Hematopoietic multipotent progenitor cell treated with erythropoietin and hydrocortisone succinate and interleukin-3 and kit ligand, for 8 days (in vitro differentiated cells): ENCODE data around the gene GHITM.
"Not testable (repeated sequence)": the region's sequence is repeated elsewhere in the genome, so short reads cannot be mapped to it uniquely, and the experiment has no call there.

Source experiments
- DNase-seq: peaks from one replicate; pipeline ENCODE4 v3.0.0-alpha.2; 2015

The GHITM gene, protein sequence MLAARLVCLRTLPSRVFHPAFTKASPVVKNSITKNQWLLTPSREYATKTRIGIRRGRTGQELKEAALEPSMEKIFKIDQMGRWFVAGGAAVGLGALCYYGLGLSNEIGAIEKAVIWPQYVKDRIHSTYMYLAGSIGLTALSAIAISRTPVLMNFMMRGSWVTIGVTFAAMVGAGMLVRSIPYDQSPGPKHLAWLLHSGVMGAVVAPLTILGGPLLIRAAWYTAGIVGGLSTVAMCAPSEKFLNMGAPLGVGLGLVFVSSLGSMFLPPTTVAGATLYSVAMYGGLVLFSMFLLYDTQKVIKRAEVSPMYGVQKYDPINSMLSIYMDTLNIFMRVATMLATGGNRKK

DNA sequence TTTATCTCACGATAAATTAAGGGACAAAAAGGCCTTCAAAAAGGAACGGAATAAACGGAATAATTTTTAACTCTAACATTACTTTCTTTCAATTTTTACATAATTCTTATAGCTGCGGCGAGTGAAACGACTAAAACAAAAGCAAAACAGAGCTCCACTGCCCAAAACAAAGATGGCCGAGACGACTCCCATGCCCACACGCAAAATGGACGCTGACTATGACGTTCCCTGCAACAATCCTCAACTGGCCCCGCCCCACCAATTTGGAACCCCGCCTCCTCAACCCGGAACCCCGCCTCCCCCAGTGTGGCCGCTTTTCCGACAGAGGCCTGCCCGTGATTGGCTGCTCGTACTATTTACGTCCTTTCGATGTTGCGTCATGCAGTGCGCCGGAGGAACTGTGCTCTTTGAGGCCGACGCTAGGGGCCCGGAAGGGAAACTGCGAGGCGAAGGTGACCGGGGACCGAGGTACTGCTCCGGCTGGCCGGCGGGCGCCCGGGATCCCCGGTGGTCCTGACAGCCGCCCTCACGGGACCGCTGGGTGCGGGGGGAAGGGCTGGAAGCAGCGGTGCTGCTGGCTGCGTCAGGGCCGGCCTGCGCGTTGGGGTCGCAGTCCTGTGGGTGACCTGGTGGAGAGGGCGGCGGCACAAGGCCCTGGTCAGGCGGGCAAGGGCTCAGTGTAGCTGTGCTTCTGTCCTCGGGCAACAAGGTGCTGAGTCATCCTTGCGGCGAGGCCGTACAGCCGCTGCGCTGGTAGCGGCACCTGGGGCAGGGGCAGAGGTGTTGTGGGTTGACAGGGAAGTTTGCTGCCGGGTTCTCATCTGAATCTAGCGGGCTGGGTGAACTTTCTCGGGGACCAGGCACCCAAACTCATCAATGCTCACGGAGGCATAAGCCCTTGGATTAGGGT, at the start of gene GHITM:
GHITM (plus strand) TSS at position 384 of the 910 bp plus-strand sequence. CDS start 1,992 bp downstream, outside the sequence.
- peak; percentile 97 for DNase-seq

DNA sequence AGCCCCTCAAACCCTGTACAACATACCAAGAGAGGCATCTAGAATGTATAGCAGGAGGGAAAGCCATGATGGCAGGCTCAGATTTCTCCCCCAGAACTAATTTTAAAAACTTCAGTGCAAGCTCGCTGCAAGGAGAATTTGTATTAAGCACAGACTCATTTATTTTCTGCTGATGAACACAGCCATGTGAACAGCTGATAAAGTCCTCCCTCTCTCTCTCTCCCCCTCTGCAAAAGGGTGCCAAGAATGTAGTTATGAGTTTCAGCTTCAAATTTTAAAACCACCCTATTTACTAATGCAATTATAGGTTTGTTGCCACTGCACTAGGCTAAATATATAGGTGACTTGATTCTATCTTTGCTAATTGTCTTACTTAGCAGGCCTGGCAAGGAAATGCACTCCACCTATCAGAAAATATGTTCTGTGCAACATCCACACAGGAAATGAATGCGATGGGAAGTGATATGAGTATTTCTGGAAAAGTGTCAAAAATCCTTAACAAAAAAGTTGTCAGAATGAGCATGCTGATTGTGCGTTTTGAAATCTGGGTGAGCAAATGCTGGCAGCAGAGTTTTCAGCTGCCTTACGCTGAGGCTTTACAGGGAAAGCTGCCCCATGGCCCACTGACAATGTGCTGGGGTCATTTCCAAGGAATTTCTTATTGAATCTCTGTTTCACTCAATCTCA, 43.4 kb upstream of the GHITM start:
- no peak for DNase-seq

DNA sequence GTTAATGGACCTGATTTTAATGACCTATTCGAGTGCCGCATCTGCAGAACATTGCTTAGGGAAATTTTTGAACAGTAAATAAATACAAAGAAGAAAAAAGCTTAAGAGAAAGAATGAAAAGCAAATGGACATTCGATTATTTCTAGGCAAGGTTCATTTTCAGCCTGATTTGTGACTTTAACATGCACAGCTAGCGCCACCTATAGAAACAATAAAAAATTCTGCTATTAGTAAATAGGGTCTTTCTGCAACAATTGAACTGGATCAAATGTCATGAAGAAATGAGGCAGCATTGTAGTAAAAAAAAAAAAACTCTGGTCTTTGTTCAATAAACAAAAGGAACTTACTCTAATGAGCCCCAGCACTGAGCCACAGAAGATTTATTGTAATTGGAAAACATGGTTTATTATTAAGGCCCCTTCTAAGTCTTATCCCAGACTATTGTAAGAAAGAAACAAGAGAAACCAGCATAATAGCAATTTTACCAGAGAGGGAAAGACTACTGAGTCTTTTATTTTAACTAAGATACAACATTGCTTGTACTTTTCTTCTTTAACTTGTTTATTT, 41.4 kb upstream of the GHITM start:
- peak; percentile 28 for DNase-seq

DNA sequence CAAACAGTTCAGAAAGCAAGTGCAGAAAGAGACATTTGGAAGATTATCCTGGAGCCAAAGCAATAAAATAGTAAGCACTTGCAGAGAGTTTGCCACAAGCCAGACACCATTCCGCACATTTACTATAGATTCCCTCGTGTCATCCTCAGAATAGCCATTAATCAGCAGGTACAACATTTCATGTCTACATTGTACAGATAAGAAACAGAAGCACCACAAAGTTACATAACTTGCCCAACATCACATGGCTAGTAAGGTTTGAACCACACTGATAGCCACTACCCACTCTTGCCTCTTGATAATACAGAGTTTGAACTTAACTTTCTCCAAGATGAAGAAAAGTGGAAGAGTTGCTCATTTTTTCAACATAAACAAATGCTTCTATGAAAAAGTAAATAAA, 40.6 kb upstream of the GHITM start:
- peak; percentile 49 for DNase-seq

DNA sequence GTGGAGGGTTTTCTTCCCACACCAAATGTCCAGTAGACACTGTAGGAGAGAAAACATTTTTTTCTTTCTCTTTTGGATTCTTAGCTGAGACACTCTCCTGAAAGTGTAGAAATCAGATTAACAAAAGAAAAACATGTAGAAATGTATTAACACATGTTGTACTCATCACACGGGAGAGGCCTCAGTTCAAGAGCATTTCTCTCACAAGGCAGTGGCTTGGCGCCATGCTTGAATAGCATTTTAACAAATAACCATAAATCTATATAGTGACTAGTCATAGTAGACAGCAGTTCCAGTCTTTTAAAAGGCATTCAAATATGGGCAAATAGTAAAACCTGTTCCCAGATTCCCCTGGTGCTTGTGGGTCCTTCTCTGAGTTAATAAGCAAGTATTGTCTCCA, 38.3 kb upstream of the GHITM start:
- no peak for DNase-seq

DNA sequence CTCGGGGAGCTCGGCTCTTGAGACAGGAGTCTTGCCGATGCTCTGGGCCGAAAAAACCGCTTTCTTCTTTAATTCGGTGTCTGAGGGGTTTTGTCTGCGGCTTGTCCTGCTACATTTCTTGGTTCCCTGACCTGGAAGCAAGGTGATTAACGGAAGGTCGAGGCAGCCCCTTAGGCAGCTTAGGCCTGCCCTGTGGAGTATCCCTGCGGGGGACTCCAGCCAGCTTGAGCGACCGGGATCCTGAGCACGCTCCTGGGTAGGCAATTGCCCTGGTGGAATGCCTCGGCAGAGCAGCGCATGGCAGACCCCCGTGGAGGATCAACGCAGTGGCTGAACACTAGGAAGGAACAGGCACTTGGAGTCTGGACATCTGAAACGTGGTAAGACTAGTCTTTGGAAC, 30.5 kb upstream of the GHITM start:
- DNase-seq: no peak

DNA sequence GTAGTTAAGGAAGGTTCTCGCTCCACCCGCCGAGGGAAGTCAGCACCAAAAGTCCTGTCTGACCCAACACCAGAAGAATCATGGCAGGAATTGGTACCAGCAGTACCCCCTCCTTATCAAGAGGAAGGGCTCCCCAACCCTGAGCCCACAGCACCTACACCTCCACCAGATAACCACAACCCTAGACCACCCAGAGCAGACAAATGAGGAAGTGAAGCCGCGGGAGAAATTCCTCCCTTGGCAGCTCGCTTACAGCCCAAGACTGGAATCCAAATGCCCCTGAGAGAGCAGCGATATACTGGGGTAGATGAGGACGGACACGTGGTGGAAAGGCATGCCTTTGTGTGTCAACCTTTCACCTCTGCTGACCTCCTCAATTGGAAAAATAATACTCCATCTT, 29.5 kb upstream of the GHITM start:
- DNase-seq: not testable (repeated sequence)

DNA sequence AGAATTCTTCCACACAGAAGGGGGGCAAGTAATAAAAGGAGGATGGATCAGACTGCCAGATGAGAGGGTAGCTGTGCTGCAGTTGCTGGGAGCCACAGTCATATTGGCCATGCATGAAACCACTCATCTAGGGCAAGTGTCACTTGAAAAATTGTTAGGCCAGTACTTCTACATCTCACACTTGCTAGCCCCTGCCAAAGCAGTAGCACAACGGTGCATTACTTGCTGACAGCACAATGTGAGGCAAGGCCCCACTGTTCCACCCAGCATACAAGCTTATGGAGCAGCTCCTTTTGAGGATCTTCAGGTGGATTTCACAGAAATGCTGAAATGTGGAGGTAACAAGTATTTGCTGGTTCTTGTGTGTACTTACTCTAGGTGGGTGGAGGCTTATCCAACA, 25.8 kb upstream of the GHITM start:
- not testable (repeated sequence) for DNase-seq

DNA sequence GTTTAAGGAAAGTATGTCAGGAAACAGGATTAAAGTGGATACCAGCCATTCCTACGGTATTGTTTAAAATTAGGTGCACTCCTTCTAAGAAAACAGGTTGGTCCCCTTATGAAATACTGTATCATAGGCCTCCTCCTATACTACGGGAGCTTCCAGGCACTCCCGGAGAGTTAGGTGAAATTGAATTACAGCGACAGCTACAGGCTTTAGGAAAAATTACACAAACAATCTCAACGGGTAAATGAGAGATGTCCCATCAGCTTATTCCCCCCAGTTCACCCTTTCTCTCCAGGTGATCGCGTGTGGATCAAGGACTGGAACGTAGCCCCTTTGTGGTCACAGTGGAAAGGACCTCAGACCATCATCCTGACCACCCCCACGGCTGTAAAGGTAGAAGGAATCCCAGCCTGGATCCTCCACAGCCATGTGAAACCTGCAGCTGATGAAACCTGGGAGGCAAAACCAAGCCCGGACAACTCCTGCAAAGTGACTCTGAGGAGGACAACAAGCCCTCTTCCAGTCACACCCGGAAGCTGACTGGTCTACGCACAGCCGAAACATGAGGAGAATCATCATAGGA, 25.1 kb upstream of the GHITM start:
- peak; percentile 18 for DNase-seq

DNA sequence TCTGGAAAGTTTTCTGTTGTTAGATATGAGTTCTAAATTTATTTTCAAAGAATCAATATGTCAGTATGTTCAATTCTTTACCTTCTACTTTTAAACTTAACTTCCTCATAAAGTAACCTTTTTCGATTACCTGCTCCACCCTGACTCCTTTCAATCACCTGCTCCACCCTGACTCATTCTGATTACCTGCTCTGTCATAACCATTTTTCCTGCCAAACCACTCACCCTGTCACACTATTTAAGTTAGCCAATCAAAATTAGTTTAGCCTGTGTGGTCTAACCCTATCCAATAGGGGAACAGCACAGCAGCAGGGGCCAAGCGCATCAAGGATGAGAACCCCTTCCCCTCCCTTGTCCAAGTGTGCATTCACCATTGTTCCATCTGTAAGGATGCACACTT, 22.1 kb upstream of the GHITM start:
- not testable (repeated sequence) for DNase-seq

DNA sequence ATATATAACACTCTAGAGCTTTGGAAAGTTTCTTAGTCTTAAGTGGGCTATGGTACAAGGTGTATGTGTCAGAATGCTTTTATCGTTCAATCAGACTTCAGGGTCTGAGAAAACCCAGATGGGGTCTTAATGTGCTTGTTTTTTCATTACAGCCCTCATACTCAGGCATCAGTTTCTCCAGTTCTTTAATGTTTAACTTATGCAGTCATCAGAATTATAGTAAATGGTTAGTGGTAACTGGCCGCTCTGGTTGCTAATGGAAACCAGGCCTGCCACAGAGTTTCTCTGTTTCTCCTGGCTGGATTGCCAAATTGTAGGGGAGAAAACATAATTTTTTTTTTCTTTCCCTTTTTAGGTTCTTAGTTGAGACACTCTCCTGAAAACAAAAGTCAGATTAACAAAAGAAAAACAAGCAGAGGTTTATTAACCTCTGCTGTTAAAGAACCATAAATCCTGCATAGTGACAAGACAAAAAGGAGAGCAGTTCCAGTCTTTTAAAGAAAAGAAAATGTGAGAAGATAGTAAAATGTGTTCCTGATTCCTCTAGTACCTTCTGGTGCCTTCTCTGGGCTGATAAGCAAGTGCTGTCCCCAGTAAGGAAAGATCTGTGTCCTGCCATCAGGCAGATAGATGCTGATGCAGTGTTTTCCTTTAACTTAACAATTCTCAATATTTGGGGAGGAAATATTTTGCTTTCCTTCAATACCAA, 21.5 kb upstream of the GHITM start:
- no peak for DNase-seq

DNA sequence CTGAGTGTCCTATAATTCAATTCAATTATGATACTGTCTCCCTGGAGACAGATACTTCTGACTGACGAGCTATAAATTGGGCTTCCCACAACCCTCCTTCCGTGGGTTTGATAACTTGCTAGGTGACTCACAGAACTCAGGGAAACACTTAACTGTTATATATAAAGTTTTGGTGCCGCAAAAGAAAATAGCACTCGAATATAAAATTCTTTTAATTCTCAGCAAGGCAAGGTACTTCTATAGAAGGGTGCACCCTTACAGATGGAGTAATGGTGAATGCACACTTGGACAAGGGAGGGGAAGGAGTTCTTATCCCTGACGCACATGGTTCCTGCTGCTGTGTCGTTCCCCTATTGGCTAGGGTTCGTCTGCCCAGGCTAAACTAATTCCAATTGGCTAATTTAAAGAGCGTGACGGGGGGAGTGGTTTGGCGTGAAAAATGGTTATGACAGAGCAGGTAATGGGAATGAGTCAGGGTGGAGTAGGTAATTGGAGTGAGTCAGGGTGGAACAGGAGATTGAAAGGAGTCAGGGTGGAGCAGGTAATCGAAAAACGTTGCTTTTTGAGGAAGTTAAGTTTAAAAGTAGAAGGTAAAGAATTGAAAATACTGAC, 20.8 kb upstream of the GHITM start:
- DNase-seq: no peak

DNA sequence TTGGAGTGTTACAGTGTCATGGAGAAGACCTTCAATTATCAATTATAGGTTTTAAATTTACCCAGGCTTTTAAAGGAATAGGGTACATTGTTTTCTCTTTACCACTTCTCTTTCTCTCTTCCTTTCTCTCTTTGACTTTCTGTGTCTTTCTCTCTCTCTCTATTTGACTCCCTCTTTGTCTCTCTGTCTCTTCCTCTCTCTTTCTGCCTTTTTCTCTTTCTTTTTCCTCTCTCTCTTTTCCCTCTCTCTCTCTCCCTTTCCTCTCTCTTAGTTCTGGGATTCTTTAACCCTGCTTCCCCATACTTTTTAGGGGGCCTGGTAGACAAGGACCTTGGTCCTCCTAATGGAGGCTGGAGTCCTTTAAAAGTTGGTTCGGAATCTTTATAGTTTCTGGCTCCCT, 15.9 kb upstream of the GHITM start:
- no peak for DNase-seq

DNA sequence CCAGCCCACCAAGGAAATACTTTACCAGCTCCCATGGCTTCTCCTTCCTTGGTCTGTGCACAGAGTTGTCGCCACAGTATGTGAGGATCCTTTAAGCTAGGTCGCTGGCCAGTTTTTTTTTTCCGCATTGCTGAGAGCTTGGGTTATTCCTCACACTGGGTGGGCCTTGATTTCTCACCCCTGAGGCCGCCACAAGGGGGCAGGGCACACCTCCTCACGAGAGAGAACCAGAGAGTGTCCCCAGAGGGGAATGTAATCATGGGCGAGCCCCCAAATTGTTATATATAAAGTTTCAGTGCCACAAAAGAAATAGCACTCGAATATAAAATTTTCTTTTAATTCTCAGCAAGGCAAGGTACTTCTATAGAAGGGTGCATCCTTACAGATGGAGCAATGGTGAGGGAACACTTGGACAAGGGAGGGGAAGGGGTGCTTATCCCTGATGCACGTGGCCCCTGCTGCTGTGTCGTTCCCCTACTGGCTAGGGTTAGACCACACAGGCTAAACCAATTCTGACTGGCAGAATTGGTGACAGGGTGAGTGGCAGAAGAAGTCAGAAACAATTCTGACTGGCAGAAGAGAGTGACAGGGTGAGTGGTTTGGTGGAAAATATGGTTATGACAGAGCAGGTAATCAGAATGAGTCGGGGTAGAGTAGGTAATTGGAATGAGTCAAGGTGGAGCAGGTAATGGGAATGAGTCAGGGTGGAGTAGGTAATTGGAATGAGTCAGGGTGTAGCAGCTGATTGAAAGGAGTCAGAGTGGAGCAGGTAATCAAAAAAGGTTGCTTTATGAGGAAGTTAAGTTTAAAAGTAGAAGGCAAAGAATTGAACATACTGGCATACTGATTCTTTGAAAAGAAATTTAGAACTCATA, 13.2 kb upstream of the GHITM start:
- DNase-seq: peak; percentile 22

DNA sequence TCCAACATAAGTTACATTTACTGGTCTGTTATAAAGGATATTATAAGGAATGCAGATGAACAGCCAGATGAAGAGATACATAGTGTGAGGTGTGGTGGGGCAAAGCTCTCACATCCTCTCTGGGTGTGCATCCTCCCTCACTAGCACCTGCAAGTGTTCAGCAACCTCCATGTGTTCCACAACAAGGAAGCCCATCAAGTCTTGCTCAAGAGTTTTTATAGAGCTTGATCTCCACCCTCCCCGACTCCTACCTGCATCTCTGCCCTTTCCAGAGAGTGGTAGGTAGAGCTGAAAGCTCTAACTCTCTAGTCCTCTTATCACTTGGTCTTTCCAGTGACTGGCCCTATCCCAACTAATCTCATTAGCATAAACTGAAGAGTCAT, 12.5 kb upstream of the GHITM start:
- DNase-seq: no peak

DNA sequence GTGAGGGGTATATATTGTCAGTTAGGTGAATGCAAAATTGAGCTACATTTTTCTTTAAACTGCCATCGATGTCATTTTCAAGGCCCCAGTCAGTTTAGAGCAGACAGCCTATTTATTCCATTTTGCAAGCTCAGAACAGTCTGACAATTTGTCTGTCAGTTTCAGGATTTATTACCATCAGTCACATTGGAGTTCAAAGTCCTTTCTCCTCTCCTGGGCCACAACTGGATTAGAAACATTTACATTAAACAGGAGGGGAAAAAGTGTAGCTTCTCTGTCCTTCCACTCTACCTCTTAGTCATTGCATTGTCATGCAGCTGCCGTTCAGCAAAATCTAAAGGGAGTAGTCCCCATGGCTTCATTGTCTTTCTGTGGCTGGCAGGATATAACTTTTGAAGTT, 3.5 kb upstream of the GHITM start:
- no peak for DNase-seq

DNA sequence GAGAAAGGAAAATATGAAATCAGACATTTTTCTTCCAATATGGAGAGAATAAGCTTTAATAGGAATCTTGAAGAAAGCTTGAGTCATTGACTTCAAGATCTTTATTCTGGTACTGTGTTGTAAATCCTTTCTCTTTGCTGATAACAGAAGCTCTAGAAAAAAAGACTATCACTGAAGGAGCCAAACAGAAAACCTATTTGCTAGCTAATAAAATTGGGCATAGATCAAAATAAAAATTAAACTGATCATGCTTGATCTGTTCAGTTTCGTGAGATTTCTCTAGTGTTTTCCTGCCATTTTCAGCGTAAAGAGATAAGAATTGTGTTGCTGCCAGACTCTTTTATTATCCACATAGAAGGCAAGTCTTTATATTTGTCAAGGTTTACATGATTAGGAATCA, 1.5 kb upstream of the GHITM start:
- DNase-seq: no peak

DNA sequence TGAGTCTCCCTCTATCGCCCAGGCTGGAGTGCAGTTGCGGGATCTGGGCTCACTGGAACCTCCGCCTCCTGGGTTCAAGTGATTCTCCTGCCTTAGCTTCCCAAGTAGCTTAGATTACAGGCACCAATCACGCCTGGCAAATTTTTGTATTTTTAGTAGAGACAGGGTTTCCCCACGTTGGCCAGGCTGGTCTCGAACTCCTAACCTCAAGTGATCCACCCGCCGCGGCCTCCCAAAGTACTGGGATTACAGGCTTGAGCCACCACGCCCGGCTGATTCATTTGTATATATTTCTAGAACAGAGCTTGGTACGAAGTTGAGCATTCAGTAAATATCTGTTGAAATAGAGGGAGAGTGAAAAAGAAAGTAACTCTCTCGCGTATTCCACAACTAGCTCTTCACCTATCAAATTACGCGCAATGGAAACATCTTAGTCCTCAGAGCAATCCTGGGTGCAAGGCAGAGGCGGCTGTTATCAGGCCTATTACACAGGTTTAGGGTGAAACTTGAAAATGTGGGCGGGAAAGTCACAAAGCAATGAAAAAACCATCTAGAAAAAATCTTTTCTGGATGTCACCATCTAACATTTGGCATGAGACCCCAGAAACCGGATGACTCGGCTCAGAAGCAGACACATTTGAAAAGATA, 707 bp upstream of the GHITM start:
- DNase-seq: no peak

DNA sequence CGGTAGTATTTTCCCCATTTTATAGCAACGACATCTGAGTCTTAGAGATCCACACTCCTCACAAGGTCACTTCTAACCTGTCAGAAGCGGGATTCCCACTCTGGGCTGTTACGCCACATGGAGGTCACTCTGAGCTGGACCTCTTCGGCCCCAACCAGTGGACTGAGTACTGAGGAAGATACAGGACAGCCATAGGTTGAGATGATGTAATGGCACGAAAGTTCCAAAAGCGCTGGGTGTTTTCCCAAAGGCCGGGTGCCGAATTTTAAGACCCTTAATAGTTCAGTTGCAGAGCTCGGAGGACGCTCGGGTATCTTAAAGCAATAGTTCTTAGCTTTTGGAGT, 699 bp downstream of the GHITM start:
- peak; percentile 18 for DNase-seq

DNA sequence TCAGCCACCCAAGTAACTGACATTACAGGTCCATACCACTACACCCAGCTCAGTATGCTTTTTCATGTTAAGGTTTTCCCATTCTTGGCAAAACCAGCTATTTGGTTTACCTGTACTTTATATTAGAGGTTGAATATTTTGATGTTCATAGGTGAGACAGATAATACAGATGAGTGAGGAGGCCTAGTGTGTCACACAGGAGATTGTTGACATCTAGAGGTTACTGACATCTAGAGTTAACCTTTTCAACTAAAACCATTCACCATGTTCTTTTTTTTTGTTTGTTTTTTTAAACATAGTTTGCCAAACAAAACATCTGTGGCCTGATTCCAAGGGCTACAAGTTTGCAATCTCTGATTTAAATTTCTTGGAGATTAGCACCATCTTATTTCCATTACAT, 8.0 kb downstream of the GHITM start:
- DNase-seq: no peak
